HepG2 (cell line): ENCODE data around the gene SIRT5. TPM values are rescaled to one million over a fixed set of nuclear protein-coding genes. Genes with fewer than 3 reads are reported as not detected.

Experiments used
- ADNP ChIP-seq: sonication (generic); formaldehyde crosslinking; IDR thresholded peaks from 2 replicates; pipeline ENCODE4 v1.4.0; 2020; ENCODE audit warnings: missing genetic modification reagents
- CBX1 ChIP-seq: IDR thresholded peaks from one replicate; pipeline ENCODE4 v1.6.1; 2016; ENCODE audit warnings: antibody characterized with exemption, low read depth
- CCAR2 ChIP-seq: fragments of 200-400 bp; formaldehyde crosslinking; optimal IDR thresholded peaks from 2 replicates; pipeline ENCODE3; 2018; ENCODE audit warnings: low read depth, mild to moderate bottlenecking, low read length, moderate library complexity
- HMG20B ChIP-seq: conservative IDR thresholded peaks from 2 replicates; pipeline ENCODE4 v1.6.1; 2016; ENCODE audit warnings: missing genetic modification reagents, missing compliant biosample characterization
- MYNN ChIP-seq: sonication (generic); formaldehyde crosslinking; IDR thresholded peaks from 2 replicates; pipeline ENCODE4 v1.4.0; 2020; ENCODE audit warnings: mild to moderate bottlenecking, low read depth, missing genetic modification reagents
- NR1H2 ChIP-seq: sonication (generic); formaldehyde crosslinking; IDR thresholded peaks from 2 replicates; pipeline ENCODE4 v1.8.1; 2022; ENCODE audit warnings: low read depth, missing genetic modification reagents, borderline replicate concordance
- PRMT3 ChIP-seq: sonication (generic); formaldehyde crosslinking; IDR thresholded peaks from 2 replicates; pipeline ENCODE4 v1.8.1; 2022; ENCODE audit warnings: low read depth, mild to moderate bottlenecking, moderate library complexity, missing genetic modification reagents, borderline replicate concordance
- REXO4 ChIP-seq: sonication (generic); formaldehyde crosslinking; IDR thresholded peaks from 2 replicates; pipeline ENCODE4 v1.8.0; 2022; ENCODE audit warnings: missing genetic modification reagents, mild to moderate bottlenecking, borderline replicate concordance
- SALL1 ChIP-seq: sonication (generic); formaldehyde crosslinking; IDR thresholded peaks from 2 replicates; pipeline ENCODE4 v1.8.0; 2022; ENCODE audit warnings: mild to moderate bottlenecking, missing genetic modification reagents
- SOX5 ChIP-seq: IDR thresholded peaks from 2 replicates; pipeline ENCODE4 v1.6.1; 2016; ENCODE audit warnings: borderline replicate concordance
- SP2 ChIP-seq: sonication (generic); formaldehyde crosslinking; IDR thresholded peaks from 2 replicates; pipeline ENCODE4 v1.5.1; 2020; ENCODE audit warnings: mild to moderate bottlenecking, missing genetic modification reagents
- TARDBP ChIP-seq: sonication (generic); formaldehyde crosslinking; IDR thresholded peaks from 2 replicates; pipeline ENCODE4 v1.8.0; 2022; ENCODE audit warnings: mild to moderate bottlenecking, missing genetic modification reagents
- TCF7L2 ChIP-seq: IDR thresholded peaks from 2 replicates; pipeline ENCODE4 v1.6.1; 2011; ENCODE audit warnings: mild to moderate bottlenecking, low read depth, low read length, moderate library complexity
- TEAD2 ChIP-seq: sonication (generic); formaldehyde crosslinking; IDR thresholded peaks from 2 replicates; pipeline ENCODE4 v1.9.0; 2021; ENCODE audit warnings: missing genetic modification reagents
- ZNF33B ChIP-seq: sonication (generic); formaldehyde crosslinking; IDR thresholded peaks from 2 replicates; pipeline ENCODE4 v1.5.1; 2020; ENCODE audit warnings: mild to moderate bottlenecking, missing genetic modification reagents
- ZNF564 ChIP-seq: sonication (generic); formaldehyde crosslinking; IDR thresholded peaks from 2 replicates; pipeline ENCODE4 v1.8.1; 2023; ENCODE audit warnings: mild to moderate bottlenecking, missing genetic modification reagents
- ZNF670 ChIP-seq: sonication (generic); formaldehyde crosslinking; IDR thresholded peaks from 2 replicates; pipeline ENCODE4 v1.8.0; 2022; ENCODE audit warnings: mild to moderate bottlenecking, missing genetic modification reagents, borderline replicate concordance
- ZSCAN20 ChIP-seq: sonication (generic); formaldehyde crosslinking; IDR thresholded peaks from 2 replicates; pipeline ENCODE4 v1.4.0; 2020; ENCODE audit warnings: missing genetic modification reagents, mild to moderate bottlenecking, borderline replicate concordance
- polyA plus RNA-seq, 8 experiments: library from polyadenylated mRNA; depleted of rRNA in 3 of 8; stranded (reverse) in 7 of 8; unstranded in 1 of 8; fragments of >200 nt; fragmentation: Illumina TruSeq in 4 of 8; extraction: Trizol in 4 of 8; gene quantifications; 2 replicates each; pipeline versions ENCODE4 v1.2.1 to v1.2.3, GENCODE V29; 2011 to 2016; ENCODE audit warnings: low read depth in 4 of 8, missing spikeins in 1 of 8, mixed read lengths in 1 of 8; ENCODE audit not compliant: insufficient read depth in 1 of 8
- total RNA-seq, 5 experiments: library from RNA; depleted of rRNA; stranded (reverse); fragments of >200 nt; fragmentation: Illumina TruSeq; extraction: Trizol; gene quantifications; 2 replicates each; pipeline ENCODE4 v1.2.3, GENCODE V29; 2016; ENCODE audit warnings: low read depth in 1 of 5
- TF ChIP-seq, protein P1 (sequence below): sonication (generic); formaldehyde crosslinking; IDR thresholded peaks from 2 replicates; pipeline ENCODE4 v1.5.0; 2020; ENCODE audit warnings: missing genetic modification reagents, mild to moderate bottlenecking, borderline replicate concordance
- TF ChIP-seq, protein P2 (sequence below): sonication (generic); formaldehyde crosslinking; IDR thresholded peaks from 2 replicates; pipeline ENCODE4 v1.4.0; 2020; ENCODE audit warnings: missing genetic modification reagents, mild to moderate bottlenecking, borderline replicate concordance
- TF ChIP-seq, protein P3 (sequence below): sonication (generic); formaldehyde crosslinking; IDR thresholded peaks from 2 replicates; pipeline ENCODE4 v1.8.0; 2022; ENCODE audit warnings: mild to moderate bottlenecking, missing genetic modification reagents, moderate library complexity
- TF ChIP-seq, protein P4 (sequence below): sonication (generic); formaldehyde crosslinking; IDR thresholded peaks from 2 replicates; pipeline ENCODE4 v1.8.0; 2022; ENCODE audit warnings: mild to moderate bottlenecking, missing genetic modification reagents
- TF ChIP-seq, protein P5 (sequence below): sonication (generic); formaldehyde crosslinking; IDR thresholded peaks from 2 replicates; pipeline ENCODE4 v1.4.0; 2020; ENCODE audit warnings: missing genetic modification reagents

Gene SIRT5
- total and polyA plus RNA-seq, 2 of the 13 experiments (the other 11 are each of a cell fraction or from before 2014, with no cell fraction given): 14.1 to 16.6 TPM

DNA sequence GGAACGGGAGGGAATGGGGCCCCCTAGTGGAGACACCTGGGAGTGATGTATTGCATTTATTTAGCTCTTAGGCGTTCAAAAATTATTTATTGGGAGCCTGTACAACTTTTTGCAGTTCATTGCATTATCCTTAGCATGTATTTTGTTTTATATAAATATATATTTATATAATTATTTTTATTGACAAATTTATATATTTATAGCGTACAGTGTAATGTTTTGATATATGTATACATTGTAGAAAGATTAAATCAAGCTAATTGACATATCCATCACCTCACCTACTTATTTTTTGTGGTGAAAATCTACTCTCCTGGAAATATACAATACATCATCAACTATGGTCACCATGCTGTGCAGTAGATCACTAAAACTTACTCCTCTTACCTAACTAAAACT is 975 bp downstream of the SIRT5 start (continued):
- TF ChIP-seq, protein P1, sequence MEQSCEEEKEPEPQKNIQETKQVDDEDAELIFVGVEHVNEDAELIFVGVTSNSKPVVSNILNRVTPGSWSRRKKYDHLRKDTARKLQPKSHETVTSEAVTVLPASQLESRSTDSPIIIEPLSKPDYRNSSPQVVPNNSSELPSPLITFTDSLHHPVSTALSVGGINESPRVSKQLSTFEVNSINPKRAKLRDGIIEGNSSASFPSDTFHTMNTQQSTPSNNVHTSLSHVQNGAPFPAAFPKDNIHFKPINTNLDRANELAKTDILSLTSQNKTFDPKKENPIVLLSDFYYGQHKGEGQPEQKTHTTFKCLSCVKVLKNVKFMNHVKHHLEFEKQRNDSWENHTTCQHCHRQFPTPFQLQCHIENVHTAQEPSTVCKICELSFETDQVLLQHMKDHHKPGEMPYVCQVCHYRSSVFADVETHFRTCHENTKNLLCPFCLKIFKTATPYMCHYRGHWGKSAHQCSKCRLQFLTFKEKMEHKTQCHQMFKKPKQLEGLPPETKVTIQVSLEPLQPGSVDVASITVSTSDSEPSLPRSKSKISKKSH: no peak
- TF ChIP-seq SP2 (CRISPR knock-in tag) (no peak), SALL1 (no peak), TEAD2 (CRISPR knock-in tag) (no peak), HMG20B (CRISPR knock-in tag) (no peak), ADNP (CRISPR knock-in tag) (peak; percentile 93; the same call in 1 of the 2 replicates), MYNN (CRISPR knock-in tag) (no peak), PRMT3 (CRISPR knock-in tag) (peak; percentile 57; the same call in 1 of the 2 replicates), SOX5 (CRISPR knock-in tag) (no peak), ZNF33B (CRISPR knock-in tag) (no peak), REXO4 (no peak), NR1H2 (CRISPR knock-in tag) (no peak), CBX1 (peak; percentile 25), ZNF564 (CRISPR knock-in tag) (no peak), ZSCAN20 (CRISPR knock-in tag) (no peak), TCF7L2 (no peak), TARDBP (no peak), CCAR2 (no peak), ZNF670 (CRISPR knock-in tag) (no peak)
- TF ChIP-seq, protein P2, sequence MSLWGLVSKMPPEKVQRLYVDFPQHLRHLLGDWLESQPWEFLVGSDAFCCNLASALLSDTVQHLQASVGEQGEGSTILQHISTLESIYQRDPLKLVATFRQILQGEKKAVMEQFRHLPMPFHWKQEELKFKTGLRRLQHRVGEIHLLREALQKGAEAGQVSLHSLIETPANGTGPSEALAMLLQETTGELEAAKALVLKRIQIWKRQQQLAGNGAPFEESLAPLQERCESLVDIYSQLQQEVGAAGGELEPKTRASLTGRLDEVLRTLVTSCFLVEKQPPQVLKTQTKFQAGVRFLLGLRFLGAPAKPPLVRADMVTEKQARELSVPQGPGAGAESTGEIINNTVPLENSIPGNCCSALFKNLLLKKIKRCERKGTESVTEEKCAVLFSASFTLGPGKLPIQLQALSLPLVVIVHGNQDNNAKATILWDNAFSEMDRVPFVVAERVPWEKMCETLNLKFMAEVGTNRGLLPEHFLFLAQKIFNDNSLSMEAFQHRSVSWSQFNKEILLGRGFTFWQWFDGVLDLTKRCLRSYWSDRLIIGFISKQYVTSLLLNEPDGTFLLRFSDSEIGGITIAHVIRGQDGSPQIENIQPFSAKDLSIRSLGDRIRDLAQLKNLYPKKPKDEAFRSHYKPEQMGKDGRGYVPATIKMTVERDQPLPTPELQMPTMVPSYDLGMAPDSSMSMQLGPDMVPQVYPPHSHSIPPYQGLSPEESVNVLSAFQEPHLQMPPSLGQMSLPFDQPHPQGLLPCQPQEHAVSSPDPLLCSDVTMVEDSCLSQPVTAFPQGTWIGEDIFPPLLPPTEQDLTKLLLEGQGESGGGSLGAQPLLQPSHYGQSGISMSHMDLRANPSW (CRISPR knock-in tag): no peak
- TF ChIP-seq, protein P3, sequence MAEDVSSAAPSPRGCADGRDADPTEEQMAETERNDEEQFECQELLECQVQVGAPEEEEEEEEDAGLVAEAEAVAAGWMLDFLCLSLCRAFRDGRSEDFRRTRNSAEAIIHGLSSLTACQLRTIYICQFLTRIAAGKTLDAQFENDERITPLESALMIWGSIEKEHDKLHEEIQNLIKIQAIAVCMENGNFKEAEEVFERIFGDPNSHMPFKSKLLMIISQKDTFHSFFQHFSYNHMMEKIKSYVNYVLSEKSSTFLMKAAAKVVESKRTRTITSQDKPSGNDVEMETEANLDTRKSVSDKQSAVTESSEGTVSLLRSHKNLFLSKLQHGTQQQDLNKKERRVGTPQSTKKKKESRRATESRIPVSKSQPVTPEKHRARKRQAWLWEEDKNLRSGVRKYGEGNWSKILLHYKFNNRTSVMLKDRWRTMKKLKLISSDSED: no peak
- TF ChIP-seq, protein P4, sequence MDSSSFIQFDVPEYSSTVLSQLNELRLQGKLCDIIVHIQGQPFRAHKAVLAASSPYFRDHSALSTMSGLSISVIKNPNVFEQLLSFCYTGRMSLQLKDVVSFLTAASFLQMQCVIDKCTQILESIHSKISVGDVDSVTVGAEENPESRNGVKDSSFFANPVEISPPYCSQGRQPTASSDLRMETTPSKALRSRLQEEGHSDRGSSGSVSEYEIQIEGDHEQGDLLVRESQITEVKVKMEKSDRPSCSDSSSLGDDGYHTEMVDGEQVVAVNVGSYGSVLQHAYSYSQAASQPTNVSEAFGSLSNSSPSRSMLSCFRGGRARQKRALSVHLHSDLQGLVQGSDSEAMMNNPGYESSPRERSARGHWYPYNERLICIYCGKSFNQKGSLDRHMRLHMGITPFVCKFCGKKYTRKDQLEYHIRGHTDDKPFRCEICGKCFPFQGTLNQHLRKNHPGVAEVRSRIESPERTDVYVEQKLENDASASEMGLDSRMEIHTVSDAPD (CRISPR knock-in tag): no peak
- TF ChIP-seq, protein P5, sequence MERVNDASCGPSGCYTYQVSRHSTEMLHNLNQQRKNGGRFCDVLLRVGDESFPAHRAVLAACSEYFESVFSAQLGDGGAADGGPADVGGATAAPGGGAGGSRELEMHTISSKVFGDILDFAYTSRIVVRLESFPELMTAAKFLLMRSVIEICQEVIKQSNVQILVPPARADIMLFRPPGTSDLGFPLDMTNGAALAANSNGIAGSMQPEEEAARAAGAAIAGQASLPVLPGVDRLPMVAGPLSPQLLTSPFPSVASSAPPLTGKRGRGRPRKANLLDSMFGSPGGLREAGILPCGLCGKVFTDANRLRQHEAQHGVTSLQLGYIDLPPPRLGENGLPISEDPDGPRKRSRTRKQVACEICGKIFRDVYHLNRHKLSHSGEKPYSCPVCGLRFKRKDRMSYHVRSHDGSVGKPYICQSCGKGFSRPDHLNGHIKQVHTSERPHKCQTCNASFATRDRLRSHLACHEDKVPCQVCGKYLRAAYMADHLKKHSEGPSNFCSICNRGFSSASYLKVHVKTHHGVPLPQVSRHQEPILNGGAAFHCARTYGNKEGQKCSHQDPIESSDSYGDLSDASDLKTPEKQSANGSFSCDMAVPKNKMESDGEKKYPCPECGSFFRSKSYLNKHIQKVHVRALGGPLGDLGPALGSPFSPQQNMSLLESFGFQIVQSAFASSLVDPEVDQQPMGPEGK (CRISPR knock-in tag): no peak
